GM19395 (cell line): ENCODE data around the gene RTF1.
"Not testable (repeated sequence)": the region's sequence is repeated elsewhere in the genome, so short reads cannot be mapped to it uniquely, and the experiment has no call there.

Experiments
- ATAC-seq: cut with Tn5 transposase; IDR thresholded peaks from one replicate; pipeline ENCODE4 v1.9.1; 2021; ENCODE audit warnings: mild to moderate bottlenecking, moderate library complexity; ENCODE audit not compliant: unreplicated experiment

RTF1 gene

GRCh38 chr15:41435037-41435786, 18.3 kb downstream of the RTF1 start:
- ATAC-seq: no peak

GRCh38 chr15:41437448-41437847, 20.6 kb downstream of the RTF1 start:
- ATAC-seq: no peak

GRCh38 chr15:41438206-41438605, 21.3 kb downstream of the RTF1 start:
- no peak for ATAC-seq

GRCh38 chr15:41438745-41439144, 21.9 kb downstream of the RTF1 start:
- not testable (repeated sequence) for ATAC-seq

- no peak for ATAC-seq
These were observed 26.4 kb downstream of the RTF1 start for GRCh38 chr15:41443275-41443674.

- no peak for ATAC-seq
These were observed 28.5 kb downstream of the RTF1 start for GRCh38 chr15:41445399-41445798.

GRCh38 chr15:41462084-41462795, 45.3 kb downstream of the RTF1 start:
- no peak for ATAC-seq

GRCh38 chr15:41464889-41465580, 48.1 kb downstream of the RTF1 start:
- no peak for ATAC-seq

- no peak for ATAC-seq
These were observed 49.0 kb downstream of the RTF1 start for GRCh38 chr15:41465822-41466421.

GRCh38 chr15:41466711-41467110, 49.8 kb downstream of the RTF1 start:
- ATAC-seq: no peak

- not testable (repeated sequence) for ATAC-seq
These were observed 52.7 kb downstream of the RTF1 start for GRCh38 chr15:41469644-41470043.

- no peak for ATAC-seq
These were observed 56.5 kb downstream of the RTF1 start for GRCh38 chr15:41473418-41473817.

- no peak for ATAC-seq
These were observed 57.5 kb downstream of the RTF1 start for GRCh38 chr15:41474436-41474835.

- ATAC-seq: no peak
These were observed 58.0 kb downstream of the RTF1 start for GRCh38 chr15:41474941-41475340.

GRCh38 chr15:41476416-41477048, 59.6 kb downstream of the RTF1 start:
- no peak for ATAC-seq

- no peak for ATAC-seq
These were observed 63.7 kb downstream of the RTF1 start for GRCh38 chr15:41480396-41481140.

GRCh38 chr15:41482110-41482877, 65.4 kb downstream of the RTF1 start:
- no peak for ATAC-seq

GRCh38 chr15:41483115-41483514, 66.2 kb downstream of the RTF1 start:
- no peak for ATAC-seq

- ATAC-seq: no peak
These were observed 66.6 kb downstream of the RTF1 start for GRCh38 chr15:41483519-41483918.
